Measurements from ENCODE around the gene ZNF280A.
"Not testable (repeated sequence)": the region's sequence is repeated elsewhere in the genome, so short reads cannot be mapped to it uniquely, and the experiment has no call there.

DNA sequence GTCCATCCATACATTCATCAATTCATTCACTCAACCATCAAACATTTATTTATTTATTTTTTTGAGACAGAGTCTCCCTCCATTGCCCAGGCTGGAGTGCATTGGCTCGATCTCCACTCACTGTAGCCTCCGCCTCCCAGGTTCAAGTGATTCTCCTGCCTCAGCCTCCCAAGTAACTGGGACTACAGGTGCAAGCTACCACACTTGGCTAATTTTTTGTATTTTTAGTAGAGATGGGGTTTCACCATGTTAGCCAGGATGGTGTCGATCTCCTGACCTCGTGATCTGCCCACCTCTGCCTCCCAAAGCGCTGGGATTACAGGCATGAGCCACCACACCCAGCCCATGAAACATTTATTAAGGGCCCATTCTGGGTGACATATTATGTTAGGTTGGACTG lies 49.0 kb downstream of the ZNF280A start:
- TF ChIP-seq, protein P1, sequence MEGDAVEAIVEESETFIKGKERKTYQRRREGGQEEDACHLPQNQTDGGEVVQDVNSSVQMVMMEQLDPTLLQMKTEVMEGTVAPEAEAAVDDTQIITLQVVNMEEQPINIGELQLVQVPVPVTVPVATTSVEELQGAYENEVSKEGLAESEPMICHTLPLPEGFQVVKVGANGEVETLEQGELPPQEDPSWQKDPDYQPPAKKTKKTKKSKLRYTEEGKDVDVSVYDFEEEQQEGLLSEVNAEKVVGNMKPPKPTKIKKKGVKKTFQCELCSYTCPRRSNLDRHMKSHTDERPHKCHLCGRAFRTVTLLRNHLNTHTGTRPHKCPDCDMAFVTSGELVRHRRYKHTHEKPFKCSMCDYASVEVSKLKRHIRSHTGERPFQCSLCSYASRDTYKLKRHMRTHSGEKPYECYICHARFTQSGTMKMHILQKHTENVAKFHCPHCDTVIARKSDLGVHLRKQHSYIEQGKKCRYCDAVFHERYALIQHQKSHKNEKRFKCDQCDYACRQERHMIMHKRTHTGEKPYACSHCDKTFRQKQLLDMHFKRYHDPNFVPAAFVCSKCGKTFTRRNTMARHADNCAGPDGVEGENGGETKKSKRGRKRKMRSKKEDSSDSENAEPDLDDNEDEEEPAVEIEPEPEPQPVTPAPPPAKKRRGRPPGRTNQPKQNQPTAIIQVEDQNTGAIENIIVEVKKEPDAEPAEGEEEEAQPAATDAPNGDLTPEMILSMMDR (IDR thresholded peaks at IDR 0.05), result not testable (repeated sequence)
- not testable (repeated sequence) for TF ChIP-seq ZFX (IDR thresholded peaks at IDR 0.05; ENCODE audit: borderline replicate concordance)
